ENCODE data around the gene TUSC2. TPM values are rescaled to one million over a fixed set of nuclear protein-coding genes. Genes with fewer than 3 reads are reported as not detected.
"Not testable (repeated sequence)": the region's sequence is repeated elsewhere in the genome, so short reads cannot be mapped to it uniquely, and the experiment has no call there.

Gene TUSC2
- total RNA-seq, 1 donor from 2014 or later = 32.8 TPM

DNA sequence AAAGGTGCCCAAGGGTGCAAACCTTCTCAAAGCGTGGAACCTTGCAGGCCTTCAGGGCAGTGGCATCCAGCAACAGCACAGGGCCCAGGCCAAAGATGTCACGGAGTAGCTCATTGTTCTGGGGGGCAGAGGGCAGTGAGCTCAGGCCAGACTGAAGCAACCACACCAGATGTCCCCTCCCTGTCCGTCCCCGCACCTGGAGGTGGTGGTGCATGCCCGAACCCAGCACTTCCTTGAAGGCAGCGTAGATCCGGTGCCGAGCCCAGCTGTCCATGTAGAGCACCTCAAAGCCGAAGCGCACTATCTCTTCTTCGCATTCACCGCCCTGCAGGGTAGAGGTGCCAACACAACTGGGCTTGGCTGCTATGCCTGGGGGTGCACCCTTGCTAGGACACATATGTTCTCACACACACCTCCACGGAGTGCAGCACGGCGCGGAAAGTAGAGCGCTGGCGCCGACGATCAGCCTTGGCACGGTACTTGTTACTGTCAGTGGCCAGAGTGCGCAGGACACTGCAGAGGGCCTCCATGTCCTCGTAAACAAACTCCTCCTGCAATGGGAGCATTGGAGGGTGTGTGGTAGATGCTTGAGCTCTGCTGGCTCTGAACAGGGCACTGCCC is 39.5 kb downstream of the TUSC2 start:
- no peak for ATAC-seq
- no peak for DNase-seq (ENCODE audit: missing footprints)
- intact Hi-C loops (cut with DNase I) = loop anchor here (5.0 kb wide), 1 partner anchor 566 kb away; the partner anchor contains the start of gene GMPPB

- ATAC-seq (peak; percentile 68), DNase-seq (ENCODE audit: missing footprints) (peak; percentile 83)
- intact Hi-C loops (cut with DNase I) = loop anchor here (5.0 kb wide), 1 partner anchor 565 kb away; the partner anchor contains the start of gene GMPPB
Observed at GRCh38 chr3:50287262-50287661, 40.8 kb downstream of the TUSC2 start.

- no peak for ATAC-seq
- intact Hi-C loops (cut with DNase I) = loop anchor here (5.0 kb wide), 1 partner anchor 564 kb away; the partner anchor contains the start of gene GMPPB
- DNase-seq (ENCODE audit: missing footprints) = no peak
Observed at GRCh38 chr3:50286322-50287227, 41.4 kb downstream of the TUSC2 start.

DNA sequence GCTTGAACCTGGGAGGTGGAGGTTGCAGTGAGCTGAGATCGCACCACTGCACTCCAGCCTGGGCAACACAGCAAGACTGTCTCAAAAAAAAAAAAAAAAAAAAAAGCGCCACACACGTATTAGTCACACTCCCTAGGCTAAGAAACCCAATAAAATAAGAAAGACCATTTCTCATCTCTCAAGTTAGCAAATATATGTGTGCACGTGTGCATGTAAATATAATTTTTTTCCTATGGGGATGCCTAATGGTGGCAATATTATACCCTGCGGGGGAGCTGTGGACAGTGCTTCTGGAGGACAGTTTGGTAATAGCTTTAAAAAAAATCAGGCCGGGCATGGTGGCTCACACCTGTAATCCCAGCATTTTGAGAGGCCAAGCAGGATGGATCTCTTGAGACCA is 43.9 kb downstream of the TUSC2 start:
- intact Hi-C loops (cut with DNase I); ATAC-seq; DNase-seq (ENCODE audit: missing footprints): not testable (repeated sequence)

DNA sequence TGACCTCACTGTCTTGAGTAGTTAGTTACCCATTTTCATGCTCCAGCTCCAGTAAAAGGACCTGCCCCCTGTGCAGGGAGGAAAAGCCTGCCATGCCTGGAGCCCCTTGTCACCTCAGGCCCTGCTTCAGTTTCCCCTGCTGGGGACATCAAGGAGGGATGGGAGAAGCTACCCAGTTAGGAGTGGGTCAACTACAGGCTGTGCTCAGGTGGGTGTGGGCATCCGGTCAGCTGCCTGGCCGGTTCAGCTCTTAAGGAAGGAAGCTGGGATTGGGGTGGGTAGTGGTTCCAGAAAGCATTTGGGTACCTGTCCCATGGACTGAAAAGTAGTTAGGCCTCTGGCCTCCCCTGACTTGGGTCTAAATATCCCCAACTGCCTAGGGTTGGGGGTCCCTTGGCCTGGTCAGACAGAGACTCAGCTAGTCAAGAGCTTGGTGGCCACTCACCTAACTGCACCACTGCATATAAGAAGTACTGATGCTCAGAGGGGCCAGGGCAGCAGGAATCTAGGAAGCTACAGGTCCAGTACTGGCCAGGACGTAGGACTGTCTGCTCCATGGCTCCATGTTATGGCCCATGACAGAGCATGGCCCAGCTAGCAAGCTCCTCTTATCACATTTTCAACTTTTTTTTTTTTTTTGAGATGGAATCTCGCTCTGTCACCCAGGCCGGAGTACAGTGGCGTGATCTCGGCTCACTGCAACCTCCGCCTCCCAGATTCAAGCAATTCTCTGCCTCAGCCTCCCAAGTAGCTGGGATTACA is 48.6 kb downstream of the TUSC2 start:
- no peak for DNase-seq (ENCODE audit: missing footprints)
- intact Hi-C loops (cut with DNase I) = no loop called here
- ATAC-seq = peak; percentile 12

DNA sequence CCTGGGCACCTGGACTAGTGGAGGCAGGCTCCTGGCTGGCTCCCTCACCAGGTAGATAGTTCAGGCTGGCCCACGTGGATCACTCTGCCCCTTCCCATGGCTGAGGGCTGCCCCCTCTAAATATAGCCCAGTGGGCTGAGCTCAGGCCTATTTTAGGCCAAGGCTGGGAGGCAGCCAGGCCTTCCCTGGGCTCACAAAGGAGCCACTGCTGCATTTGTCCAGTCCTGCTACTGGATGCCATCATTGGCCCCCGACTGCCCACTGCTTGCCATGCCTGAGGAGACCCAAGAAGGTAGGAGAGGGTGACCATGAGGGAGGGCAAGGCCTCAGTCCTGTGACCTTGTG is 49.2 kb downstream of the TUSC2 start, which contains the start of gene LSMEM2:
LSMEM2 (plus strand) TSS at position 208 of the 345 bp plus-strand sequence; CDS start at position 235, 27 bp downstream.
- no peak for DNase-seq (ENCODE audit: missing footprints)
- ATAC-seq = peak; percentile 86
- intact Hi-C loops (cut with DNase I) = no loop called here

GRCh38 chr3:50278123-50278879 is 49.7 kb downstream of the TUSC2 start:
- DNase-seq (ENCODE audit: missing footprints) = no peak
- ATAC-seq = no peak
- intact Hi-C loops (cut with DNase I) = no loop called here

- intact Hi-C loops (cut with DNase I) = no loop called here
- ATAC-seq (no peak), DNase-seq (ENCODE audit: missing footprints) (no peak)
Observed at GRCh38 chr3:50276762-50277101, 51.3 kb downstream of the TUSC2 start.

DNA sequence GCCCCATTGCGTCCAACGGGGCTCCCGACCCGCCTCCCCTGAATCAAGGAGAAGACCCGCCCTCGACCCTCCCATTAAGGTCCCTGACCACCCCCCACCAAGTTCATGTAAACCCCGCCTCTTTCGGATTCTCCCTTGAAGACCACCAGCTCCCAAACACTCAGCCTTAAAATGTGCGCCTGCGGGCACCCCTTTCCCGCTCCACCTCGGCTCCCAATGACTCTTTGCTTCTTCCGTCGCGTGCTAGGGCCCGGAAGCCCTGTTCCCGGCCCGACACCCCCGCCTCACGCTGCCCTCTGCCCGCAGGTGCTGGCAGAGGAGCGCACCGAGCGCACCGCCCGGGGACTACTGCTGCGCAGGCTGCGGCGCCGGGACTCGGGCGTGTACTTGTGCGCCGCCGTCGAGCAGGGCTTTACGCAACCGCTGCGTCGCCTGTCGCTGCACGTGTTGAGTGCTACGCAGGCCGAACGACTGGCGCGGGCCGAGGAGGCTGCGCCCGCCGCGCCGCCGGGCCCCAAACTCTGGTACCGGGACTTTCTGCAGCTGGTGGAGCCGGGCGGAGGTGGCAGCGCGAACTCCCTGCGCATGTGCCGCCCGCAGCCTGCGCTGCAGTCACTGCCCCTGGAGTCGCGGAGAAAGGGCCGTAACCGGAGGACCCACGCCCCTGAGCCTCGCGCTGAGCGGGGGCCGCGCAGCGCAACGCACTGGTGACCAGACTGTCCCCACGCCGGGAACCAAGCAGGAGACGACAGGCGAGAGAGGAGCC is 51.8 kb downstream of the TUSC2 start:
- intact Hi-C loops (cut with DNase I) = loop anchor here (2.0 kb wide), 1 partner anchor 49 kb away; no protein-coding TSS in a partner anchor
- ATAC-seq (no peak), DNase-seq (ENCODE audit: missing footprints) (no peak)

DNA sequence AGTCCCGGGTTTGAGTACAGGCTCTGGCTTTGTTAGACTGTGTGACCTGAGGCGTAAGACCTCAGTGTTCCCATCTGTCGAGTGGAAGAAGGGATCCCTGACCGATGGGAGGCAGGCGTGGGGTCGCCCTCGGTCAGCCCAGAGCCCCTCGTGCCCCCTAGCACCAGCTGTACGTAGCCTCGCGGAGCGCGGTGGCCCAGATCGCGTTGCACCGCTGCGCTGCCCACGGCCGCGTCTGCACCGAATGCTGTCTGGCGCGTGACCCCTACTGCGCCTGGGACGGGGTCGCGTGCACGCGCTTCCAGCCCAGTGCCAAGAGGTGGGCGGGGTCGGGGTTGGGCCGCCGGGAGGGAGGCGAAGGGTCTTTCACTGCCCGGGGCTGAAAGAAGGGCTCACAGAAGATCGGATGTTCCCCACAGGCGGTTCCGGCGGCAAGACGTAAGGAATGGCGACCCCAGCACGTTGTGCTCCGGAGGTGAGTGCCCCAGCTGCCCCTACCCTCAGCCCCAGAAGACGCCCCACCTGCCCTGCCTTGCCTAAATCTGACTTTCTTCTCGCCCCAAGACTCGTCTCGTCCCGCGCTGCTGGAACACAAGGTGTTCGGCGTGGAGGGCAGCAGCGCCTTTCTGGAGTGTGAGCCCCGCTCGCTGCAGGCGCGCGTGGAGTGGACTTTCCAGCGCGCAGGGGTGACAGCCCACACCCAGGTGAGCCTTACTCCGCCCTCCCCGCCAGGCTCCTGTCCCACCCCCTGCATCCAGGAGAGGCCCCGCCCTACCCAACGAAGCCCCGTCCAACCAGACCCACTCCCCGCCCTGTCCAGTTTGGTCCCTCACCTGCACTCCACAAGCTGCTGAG is 52.7 kb downstream of the TUSC2 start:
- DNase-seq (ENCODE audit: missing footprints) = no peak
- no peak for ATAC-seq
- intact Hi-C loops (cut with DNase I) = loop anchor here (2.0 kb wide), 1 partner anchor 49 kb away; no protein-coding TSS in a partner anchor

Other genes with a start within 250 kb of the TUSC2 start
- 66.5 TPM for gene RBM5, start 239.3 kb downstream of the TUSC2 start, total RNA-seq
- 12.3 TPM for gene SEMA3F, start 172.9 kb downstream of the TUSC2 start, total RNA-seq
- not detected for gene GNAT1, start 136.6 kb downstream of the TUSC2 start, total RNA-seq
- gene SLC38A3, start 123.0 kb downstream of the TUSC2 start, total RNA-seq = 10.3 TPM
- gene GNAI2, start 92.0 kb downstream of the TUSC2 start, total RNA-seq = 153 TPM
- 19.8 TPM for gene SEMA3B, start 59.1 kb downstream of the TUSC2 start, total RNA-seq
- 29.8 TPM for gene LSMEM2, start 49.1 kb downstream of the TUSC2 start, total RNA-seq
- 69.4 TPM for gene IFRD2, start 35.8 kb downstream of the TUSC2 start, total RNA-seq
- 1.4 TPM for gene HYAL3, start 28.8 kb downstream of the TUSC2 start, total RNA-seq
- 5.8 TPM for gene NAA80, start 28.8 kb downstream of the TUSC2 start, total RNA-seq
- 70.1 TPM for gene HYAL1, start 24.6 kb downstream of the TUSC2 start, total RNA-seq
- 39.0 TPM for gene HYAL2, start 5.5 kb downstream of the TUSC2 start, total RNA-seq
- 14.7 TPM for gene RASSF1, start 12.6 kb upstream of the TUSC2 start, total RNA-seq
- not detected for gene ZMYND10, start 17.5 kb upstream of the TUSC2 start, total RNA-seq
- 16.7 TPM for gene NPRL2, start 22.6 kb upstream of the TUSC2 start, total RNA-seq
- gene CYB561D2, start 22.6 kb upstream of the TUSC2 start, total RNA-seq = 6.3 TPM
- 26.4 TPM for gene TMEM115, start 31.3 kb upstream of the TUSC2 start, total RNA-seq
- gene CACNA2D2, start 175.4 kb upstream of the TUSC2 start, total RNA-seq = 1.2 TPM
- gene C3orf18, start 239.5 kb upstream of the TUSC2 start, total RNA-seq = 48.4 TPM
- gene HEMK1, start 241.3 kb upstream of the TUSC2 start, total RNA-seq = 14.0 TPM